ENCODE data around the gene PRRT1B. TPM values are rescaled to one million over a fixed set of nuclear protein-coding genes. Genes with fewer than 3 reads are reported as not detected.

The PRRT1B gene
- total and polyA plus RNA-seq, 2 of the 4 experiments (the other 2 are of a cell fraction), result not detected

- intact Hi-C loops (cut with micrococcal nuclease), result no loop called here
These were observed 39.5 kb downstream of the PRRT1B start for GRCh38 chr9:131584858-131585257.

More at GRCh38 chr9:131584858-131585257, 39.5 kb downstream of the PRRT1B start:
- no peak overlapping the region for H3K23ac ChIP-seq (ENCODE audit: low read depth, low read length)
- ChIA-PET POLR2A (ENCODE audit: unreplicated experiment) (no interaction called here), CTCF (interaction anchor here (0.5 kb wide), 1 partner anchor 23 kb away, joined by 3 read pairs; no protein-coding TSS in a partner anchor)
- H3K9me1 ChIP-seq (ENCODE audit: insufficient read depth, low read length), result no peaks in the 10 kb centered on the region
- in situ Hi-C loops (cut with MboI; ENCODE audit: low sequenced_read_pairs) (loop anchor here (25.0 kb wide), 1 partner anchor 677 kb away; no protein-coding TSS in a partner anchor), dilution Hi-C loops (cut with HindIII; ENCODE audit: low sequenced_read_pairs, unreplicated experiment) (no loop called here)
- no peak overlapping the region for H2BK15ac ChIP-seq (ENCODE audit: low read depth, low read length)
- no peaks in the 10 kb centered on the region for H3K27me3 ChIP-seq (ENCODE audit: control insufficient read depth, insufficient read depth, low read length)
- H3K18ac ChIP-seq (ENCODE audit: low read depth, low read length), result no peak overlapping the region
- peaks cover 58% of the 10 kb centered on the region for H3K36me3 ChIP-seq (ENCODE audit: control insufficient read depth, insufficient read depth, low read length)
- 88% methylated on average over 7 of the region's 7 CpGs; no CpG with 5 or more reads in 1 of the 2 experiments for WGBS, 2 experiments (ENCODE audit: extremely low coverage in 2 of 2, insufficient read length in 1 of 2)
- DNase-seq, result no peak
- no peak overlapping the region for H3K4ac ChIP-seq (ENCODE audit: low read depth, low read length)
- H2AK9ac ChIP-seq (replicated peaks; ENCODE audit: low read depth, low read length, poor library complexity), result no peak overlapping the region
- no peak overlapping the region for H2AK5ac ChIP-seq (ENCODE audit: low read depth, low read length)
- H2BK120ac ChIP-seq (ENCODE audit: low read depth, low read length), result no peak overlapping the region
- H3K9me3 ChIP-seq (ENCODE audit: control insufficient read depth, insufficient read depth, low read length), result no peaks in the 10 kb centered on the region
- H4K8ac ChIP-seq (ENCODE audit: low read depth in 2 of 2, low read length in 2 of 2), result no peak overlapping the region
- no peak overlapping the region for H3K56ac ChIP-seq (ENCODE audit: extremely low read depth, insufficient read depth, low read length)
- H2AFZ ChIP-seq (replicated peaks; ENCODE audit: low read length, poor library complexity), result no peak overlapping the region
- no peaks in the 10 kb centered on the region for H3K79me1 ChIP-seq (ENCODE audit: low read depth in 1 of 2, low read length in 2 of 2)
- BruUV-seq (replicated peaks), result no TSS peak
- H3K9ac ChIP-seq (ENCODE audit: low read depth, low read length), result no peak overlapping the region
- no peak overlapping the region for H3K14ac ChIP-seq (replicated peaks; ENCODE audit: low read depth, low read length)
- no peak overlapping the region for H4K5ac ChIP-seq (ENCODE audit: low read depth, low read length)
- H2BK5ac ChIP-seq (ENCODE audit: low read depth, low read length, poor library complexity, severe bottlenecking), result no peak overlapping the region
- H3K4me1 ChIP-seq (ENCODE audit: control insufficient read depth, insufficient read depth, low read length), result no peaks in the 10 kb centered on the region
- no peak overlapping the region for H3K4me3 ChIP-seq (ENCODE audit: insufficient read depth, low read depth, low read length)
- H4K91ac ChIP-seq (ENCODE audit: insufficient read depth, low read depth, low read length), result no peak overlapping the region
- no peak overlapping the region for H3K27ac ChIP-seq (ENCODE audit: insufficient read depth, low read length)
- no peaks in the 10 kb centered on the region for H4K20me1 ChIP-seq (ENCODE audit: insufficient read depth, low read length)
- ATAC-seq (ENCODE audit: low read depth), result no peak
- H2BK20ac ChIP-seq (ENCODE audit: low read depth, low read length), result no peak overlapping the region
- H3K4me2 ChIP-seq (ENCODE audit: low read depth, low read length), result no peak overlapping the region
- TF ChIP-seq NFE2L2 (IDR thresholded peaks at IDR 0.05; ENCODE audit: low read depth, low read length) (no peak), MXI1 (IDR thresholded peaks at IDR 0.05; ENCODE audit: borderline replicate concordance, low read depth, low read length) (no peak), MAFK (IDR thresholded peaks at IDR 0.05; ENCODE audit: low read depth, low read length) (no peak), POLR2A (IDR thresholded peaks at IDR 0.05; ENCODE audit: low read depth, low read length) (no peak), RFX5 (IDR thresholded peaks at IDR 0.05; ENCODE audit: low read depth, low read length) (no peak), CHD1 (IDR thresholded peaks at IDR 0.05; ENCODE audit: low read depth, low read length) (no peak), USF2 (IDR thresholded peaks at IDR 0.05; ENCODE audit: low read depth, low read length) (no peak), FOS (IDR thresholded peaks at IDR 0.05; ENCODE audit: low read depth, low read length) (no peak), RAD21 (IDR thresholded peaks at IDR 0.05; ENCODE audit: low read length) (no peak), RCOR1 (IDR thresholded peaks at IDR 0.05; ENCODE audit: insufficient replicate concordance, low read length) (no peak), CEBPB (IDR thresholded peaks at IDR 0.05; ENCODE audit: low read depth, low read length) (no peak), BHLHE40 (IDR thresholded peaks at IDR 0.05; ENCODE audit: low read depth, low read length) (no peak), ELK1 (IDR thresholded peaks at IDR 0.05; ENCODE audit: borderline replicate concordance, low read depth, low read length) (no peak), SMC3 (IDR thresholded peaks at IDR 0.05; ENCODE audit: low read depth, low read length) (no peak), CTCF (conservative IDR thresholded peaks at IDR 0.05; ENCODE audit: low read depth, low read length) (no peak)

Data from IMR-90 (cell line).